GM21423 (cell line): Measurements from ENCODE around the gene ATF7.

Experiments used
- ATAC-seq: cut with Tn5 transposase; IDR thresholded peaks from one replicate; pipeline ENCODE4 v1.9.1; 2021; ENCODE audit warnings: mild to moderate bottlenecking, moderate library complexity; ENCODE audit not compliant: unreplicated experiment

ATF7 gene

DNA sequence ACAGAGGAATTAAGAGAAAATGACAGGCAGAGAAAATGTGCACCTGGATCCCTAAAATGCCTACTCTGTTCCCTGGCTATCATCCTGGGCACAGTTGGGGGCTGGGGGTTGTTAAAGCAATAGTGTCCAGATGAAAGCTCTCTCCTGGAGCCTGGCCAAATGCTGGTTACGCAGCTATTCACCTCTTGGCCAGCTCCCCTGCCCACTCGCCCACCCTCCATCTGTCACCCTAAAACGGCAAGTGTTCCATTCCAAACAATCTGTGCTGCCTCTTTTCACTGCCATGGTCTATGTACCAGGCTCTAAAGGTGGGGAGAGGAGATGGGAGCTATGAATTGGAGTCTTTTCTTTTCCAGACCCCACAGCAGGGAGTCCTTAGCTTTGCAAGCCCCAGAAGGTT is 94.2 kb downstream of the ATF7 start:
- no peak for ATAC-seq

- ATAC-seq = no peak
Measured at GRCh38 chr12:53530920-53531319, 95.3 kb downstream of the ATF7 start.

GRCh38 chr12:53530061-53530460 is 96.1 kb downstream of the ATF7 start:
- no peak for ATAC-seq

- no peak for ATAC-seq
Measured at GRCh38 chr12:53524476-53524875, 101.7 kb downstream of the ATF7 start.

DNA sequence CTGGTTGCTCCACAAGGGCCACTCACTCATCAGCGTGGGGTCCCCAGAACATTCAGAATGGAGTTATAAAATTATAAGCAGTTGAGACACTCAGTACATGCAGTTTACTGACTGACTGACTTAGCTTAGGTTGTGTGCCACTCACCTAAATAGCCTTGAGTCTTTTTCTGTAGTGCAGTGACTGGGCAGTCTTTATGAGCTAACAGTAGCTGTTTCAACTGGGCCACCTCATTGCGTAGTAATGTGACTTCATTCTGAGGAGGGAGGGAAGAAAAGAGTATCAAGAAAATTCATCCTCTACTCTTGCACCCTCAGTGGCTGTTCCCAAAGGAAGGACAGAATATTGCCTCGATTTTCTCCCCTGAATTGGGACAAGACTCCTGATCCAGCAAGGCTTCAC is 103.1 kb downstream of the ATF7 start:
- ATAC-seq = no peak

DNA sequence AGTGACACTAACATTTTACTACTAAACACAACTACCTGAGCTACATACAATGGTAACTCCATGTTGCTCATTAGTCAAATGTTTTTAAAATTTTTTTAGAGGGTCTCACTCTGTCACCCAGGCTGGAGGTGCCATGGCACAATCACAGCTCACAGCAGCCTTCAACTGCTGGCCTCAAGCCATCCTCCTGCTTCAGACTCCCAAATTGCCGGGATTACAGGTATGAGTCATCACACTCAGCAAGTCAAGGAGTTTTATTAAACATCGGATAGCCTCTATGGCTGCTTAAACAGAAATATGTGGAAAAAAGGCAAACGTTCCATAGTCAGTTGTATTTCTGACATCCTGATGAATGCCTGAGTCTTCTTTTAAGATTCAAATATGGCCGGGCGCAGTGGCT is 107.8 kb downstream of the ATF7 start:
- no peak for ATAC-seq

- ATAC-seq = no peak
Measured at GRCh38 chr12:53516758-53517455, 109.3 kb downstream of the ATF7 start.

DNA sequence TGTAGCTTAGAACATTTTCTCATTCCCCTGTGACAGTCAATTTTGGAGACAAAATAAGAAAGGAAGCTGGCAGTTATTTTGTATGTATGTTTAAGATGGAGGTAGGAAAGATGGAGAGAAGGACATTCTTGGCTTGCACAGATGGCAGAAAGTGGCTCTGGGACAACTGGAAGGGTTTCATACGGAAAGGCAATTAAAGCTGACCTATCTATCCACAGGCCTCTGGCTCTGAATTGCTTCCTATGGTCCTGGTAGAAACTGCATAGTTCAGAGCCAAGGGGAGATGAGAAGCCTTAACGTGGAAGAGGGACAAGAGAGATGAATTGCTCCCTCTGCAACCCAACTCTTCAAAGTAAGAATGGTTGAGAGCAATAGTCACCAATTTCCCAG is 110.9 kb downstream of the ATF7 start:
- no peak for ATAC-seq

DNA sequence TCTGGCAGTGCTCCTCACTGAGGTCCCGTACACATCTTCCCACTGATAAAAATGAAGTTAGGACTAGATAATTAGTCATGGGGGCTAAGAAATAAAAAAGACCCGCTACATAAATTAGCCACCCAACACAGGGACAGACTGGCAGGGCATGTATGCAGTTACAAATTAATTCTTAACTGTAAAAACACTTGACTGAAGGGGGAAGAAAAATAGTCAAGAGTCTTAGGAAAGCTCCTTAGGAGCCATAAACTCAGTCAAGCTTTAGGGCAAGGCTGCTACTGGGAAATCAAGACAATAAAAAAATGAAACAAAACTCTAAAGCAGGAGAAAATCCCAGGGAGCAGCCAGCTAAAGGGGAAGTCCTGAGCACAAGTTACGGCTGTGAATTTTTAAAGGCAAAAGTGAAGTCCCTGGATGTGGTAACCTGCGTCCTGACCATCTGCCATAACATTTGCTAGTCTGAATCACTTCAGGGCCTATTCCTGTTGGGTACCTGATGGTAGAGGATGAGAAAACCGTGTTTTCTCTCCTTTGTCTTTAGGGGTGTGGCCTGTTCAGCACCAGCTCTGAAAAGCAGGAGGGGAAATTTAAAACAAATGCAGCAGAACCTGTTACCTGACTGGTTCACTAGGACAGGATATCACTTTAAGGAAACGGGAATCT is 111.4 kb downstream of the ATF7 start:
- no peak for ATAC-seq

GRCh38 chr12:53513712-53514410 is 112.3 kb downstream of the ATF7 start:
- no peak for ATAC-seq

DNA sequence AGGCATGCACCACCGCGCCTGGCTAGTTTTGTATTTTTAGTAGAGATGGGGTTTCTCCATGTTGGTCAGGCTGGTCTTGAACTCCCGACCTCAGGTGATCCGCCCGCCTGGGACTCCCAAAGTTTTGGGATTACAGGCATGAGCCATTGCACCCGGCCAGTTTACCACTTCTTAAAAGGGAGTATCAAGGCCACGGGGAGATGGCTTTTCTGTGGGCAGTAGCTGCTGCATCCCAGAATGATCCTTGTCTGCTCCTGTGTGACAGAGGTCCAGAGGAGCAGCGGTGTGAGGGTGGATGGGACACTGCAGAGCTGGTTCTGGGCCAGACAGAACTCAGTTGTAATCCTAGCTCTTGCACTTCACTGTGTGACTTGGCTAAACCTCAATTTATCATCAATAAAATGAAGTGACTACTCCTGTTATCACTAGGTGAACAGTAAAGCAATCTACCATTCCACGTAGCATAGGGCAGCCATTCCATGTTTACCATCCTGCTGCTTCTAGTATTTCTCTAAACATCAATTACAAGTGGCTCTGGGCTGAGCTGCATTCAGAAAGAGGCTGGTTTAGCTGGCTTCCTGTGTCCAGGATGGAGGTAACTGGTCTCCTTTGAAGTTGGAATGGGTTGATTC is 115.9 kb downstream of the ATF7 start:
- ATAC-seq = no peak

- ATAC-seq = peak; percentile 90
Measured at GRCh38 chr12:53508534-53509170, 117.5 kb downstream of the ATF7 start.

GRCh38 chr12:53507603-53507885 is 118.6 kb downstream of the ATF7 start:
- no peak for ATAC-seq

DNA sequence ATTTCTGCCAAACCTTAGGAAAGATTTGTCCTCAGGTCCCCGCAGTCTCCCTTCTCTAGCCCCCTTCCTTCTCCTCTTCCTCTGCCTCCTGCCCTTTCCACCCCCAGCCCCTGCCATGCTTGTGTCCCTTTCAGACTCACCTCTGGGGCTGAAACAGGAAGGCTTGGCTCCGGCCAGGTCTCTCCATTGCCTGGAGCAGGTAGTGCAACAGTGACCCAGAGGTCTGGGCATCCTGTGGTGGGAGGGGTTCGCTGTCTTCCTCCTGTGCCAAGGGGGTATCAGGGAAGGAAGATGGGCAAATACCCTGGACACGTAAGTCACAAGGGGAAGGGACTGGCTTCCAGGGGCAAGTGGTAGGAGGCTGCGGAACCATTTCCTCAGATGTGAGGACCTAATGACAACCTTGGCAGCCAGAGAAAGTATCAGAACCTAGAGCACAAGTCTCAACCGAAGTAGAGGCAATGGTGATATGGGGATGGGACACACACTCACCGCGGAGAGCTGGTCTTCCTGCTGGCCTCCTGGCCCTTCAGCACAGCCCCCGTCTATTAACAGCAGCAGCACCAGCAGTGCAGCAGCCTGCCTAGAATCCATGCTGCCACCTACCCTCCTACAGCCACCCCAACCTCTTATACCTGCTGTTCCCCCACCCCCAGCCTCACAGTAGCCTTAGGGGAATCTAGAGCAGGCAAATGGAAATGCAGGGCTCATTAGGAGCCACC is 119.1 kb downstream of the ATF7 start, which contains the start of gene NPFF:
TSS of gene NPFF (minus strand) at position 604 of the 722 bp plus-strand sequence. CDS start at position 594, 10 bp downstream.
- no peak for ATAC-seq

DNA sequence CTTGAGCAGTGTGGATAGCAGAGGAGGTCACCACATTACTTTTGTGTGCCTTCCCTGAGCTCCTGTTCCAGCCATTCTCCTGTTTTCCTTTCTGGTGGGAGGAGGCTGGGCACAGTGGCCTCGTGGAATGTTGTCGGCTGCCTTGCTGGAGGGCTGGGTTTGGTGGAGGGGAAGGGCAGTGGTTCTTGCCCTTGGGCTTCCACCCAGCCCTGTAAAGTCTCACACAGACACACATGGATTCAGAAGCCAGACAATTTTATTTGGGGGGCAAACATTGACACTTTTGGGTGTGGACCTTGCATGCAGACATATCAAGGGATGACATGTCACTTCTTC is 119.8 kb downstream of the ATF7 start:
- ATAC-seq = no peak

DNA sequence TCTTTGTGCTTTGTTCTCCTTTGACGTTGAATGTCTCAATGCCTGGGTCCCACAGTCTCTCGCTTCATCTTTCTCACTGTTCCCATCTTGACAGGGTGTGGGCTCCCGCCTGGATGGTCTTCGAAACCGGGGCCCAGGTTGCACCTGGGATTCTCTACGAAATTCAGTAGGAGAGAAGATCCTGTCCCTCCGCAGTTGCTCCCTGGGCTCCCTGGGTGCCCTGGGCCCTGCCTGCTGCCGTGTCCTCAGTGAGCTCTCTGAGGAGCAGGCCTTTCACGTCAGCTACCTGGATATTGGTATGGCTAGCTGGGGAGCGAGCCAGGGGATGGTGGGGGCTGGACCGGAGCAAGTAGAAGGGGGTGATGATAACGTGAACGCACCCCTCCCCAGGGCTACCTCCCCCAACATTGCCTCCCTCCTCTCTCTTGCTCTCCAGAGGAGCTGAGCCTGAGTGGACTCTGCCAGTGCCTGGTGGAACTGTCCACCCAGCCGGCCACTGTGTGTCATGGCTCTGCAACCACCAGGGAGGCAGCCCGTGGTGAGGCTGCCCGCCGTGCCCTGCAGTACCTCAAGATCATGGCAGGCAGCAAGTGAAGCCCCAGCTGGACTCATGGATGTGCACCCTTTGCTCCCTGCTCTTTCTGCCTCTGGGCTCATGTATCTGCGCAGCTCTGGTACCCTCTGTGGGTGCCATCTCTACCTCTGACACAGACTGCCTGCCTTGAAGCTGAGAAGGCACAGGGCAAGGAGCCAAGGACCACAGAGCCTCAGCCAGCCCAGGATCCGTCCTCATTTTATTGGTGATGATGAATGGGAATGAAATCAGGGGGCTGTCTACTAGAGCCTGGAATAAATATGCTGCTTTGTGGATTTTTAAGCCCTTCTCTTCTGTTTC is 120.4 kb downstream of the ATF7 start:
- no peak for ATAC-seq

- no peak for ATAC-seq
Measured at GRCh38 chr12:53505086-53505485, 121.1 kb downstream of the ATF7 start.

DNA sequence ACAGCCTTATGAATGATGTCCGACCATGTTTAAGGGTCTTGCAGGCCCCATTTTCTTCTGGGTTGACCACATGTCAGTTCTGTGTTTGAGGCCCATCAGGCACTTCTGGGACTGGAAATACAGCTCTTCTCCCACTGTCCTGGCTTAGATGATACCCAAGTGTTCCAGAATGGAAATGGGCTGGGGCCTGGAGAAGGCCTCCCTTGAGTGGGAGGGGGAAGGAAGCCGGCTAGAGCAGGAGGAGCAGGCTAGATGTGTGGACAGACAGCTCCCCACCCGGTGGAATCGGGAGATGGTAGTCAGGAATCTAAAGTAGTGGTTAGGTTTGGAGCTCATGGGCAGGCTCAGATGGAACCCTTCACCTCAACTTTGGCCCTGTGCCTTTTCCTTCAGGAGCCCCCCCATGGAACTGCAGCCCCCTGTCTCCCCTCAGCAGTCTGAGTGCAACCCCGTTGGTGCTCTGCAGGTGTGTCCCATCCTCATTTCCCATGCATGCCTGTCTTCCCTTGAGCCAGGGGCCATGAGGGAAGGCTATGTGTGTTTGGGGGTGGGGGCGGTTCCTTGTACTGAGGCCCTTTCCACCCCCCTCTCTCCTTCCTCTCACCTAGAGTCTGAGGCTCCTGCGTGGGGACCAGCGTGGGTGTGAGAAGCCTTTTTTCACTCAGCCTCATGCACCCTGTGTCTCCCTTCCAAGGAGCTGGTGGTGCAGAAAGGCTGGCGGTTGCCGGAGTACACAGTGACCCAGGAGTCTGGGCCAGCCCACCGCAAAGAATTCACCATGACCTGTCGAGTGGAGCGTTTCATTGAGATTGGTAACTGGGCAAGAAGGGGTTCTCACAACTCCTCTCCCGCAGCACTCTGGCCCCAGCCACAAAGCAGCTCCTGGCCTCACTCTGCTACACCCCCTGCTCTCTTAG is 121.9 kb downstream of the ATF7 start:
- ATAC-seq = no peak
